ENCODE results near the gene ATP9A.

DNA sequence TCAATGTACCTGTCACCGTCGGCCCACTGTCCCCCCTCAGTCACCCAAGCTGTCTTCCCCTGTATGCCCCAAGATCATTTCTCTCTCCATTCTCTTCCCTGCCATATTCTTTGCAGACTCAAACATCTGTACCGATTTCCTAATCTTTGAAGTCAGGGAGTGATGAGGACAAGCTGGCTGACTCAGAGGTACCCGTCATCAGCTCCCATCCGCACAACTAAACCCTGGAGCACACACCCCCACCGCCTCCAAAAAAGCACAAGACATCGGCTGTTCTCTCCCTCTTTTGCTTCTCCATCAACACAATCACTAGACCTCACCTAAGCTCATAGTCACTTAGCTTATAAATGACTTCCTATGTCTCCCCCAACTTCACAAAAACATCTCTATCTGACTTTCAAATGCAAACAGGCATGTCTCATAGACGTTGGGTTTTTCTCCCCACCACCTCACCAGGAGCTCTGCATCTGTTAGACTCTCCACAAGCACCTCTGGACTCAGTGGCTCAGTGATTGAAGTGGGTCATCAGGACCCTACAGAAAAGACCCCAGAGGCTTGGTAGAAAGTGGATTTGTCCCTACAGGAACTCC, 214.2 kb downstream of the ATP9A start:
- TF ChIP-seq SMAD1 (IDR thresholded peaks at IDR 0.05; ENCODE audit: low read depth, partially characterized antibody) (no peak), SREBF2 (IDR thresholded peaks at IDR 0.05; ENCODE audit: low read length) (no peak)
- TF ChIP-seq, protein P1, sequence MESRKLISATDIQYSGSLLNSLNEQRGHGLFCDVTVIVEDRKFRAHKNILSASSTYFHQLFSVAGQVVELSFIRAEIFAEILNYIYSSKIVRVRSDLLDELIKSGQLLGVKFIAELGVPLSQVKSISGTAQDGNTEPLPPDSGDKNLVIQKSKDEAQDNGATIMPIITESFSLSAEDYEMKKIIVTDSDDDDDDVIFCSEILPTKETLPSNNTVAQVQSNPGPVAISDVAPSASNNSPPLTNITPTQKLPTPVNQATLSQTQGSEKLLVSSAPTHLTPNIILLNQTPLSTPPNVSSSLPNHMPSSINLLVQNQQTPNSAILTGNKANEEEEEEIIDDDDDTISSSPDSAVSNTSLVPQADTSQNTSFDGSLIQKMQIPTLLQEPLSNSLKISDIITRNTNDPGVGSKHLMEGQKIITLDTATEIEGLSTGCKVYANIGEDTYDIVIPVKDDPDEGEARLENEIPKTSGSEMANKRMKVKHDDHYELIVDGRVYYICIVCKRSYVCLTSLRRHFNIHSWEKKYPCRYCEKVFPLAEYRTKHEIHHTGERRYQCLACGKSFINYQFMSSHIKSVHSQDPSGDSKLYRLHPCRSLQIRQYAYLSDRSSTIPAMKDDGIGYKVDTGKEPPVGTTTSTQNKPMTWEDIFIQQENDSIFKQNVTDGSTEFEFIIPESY (IDR thresholded peaks at IDR 0.05) = no peak

Measured in GM12878 (cell line).